SK-N-MC (cell line): Measurements from ENCODE around the gene TECR.

Experiments
- EZH2 ChIP-seq: fragments of 200-600 bp; sonication (generic); IDR thresholded peaks from one replicate; pipeline ENCODE4 v1.6.1; 2017; ENCODE audit warnings: antibody characterized with exemption
- POLR2AphosphoS5 ChIP-seq: IDR thresholded peaks from 2 replicates; pipeline ENCODE4 v1.6.1; 2012; ENCODE audit warnings: mild to moderate bottlenecking, low read depth, low read length, borderline replicate concordance

GRCh38 chr19:14512406-14512961 lies 16.9 kb upstream of the TECR start:
- TF ChIP-seq EZH2 (no peak), POLR2AphosphoS5 (no peak)
